Measurements from ENCODE around the gene IL2RA.
A peak's percentile ranks its signal among the peaks of the same experiment; 100 is the strongest.
"Not testable (repeated sequence)": the region's sequence is repeated elsewhere in the genome, so short reads cannot be mapped to it uniquely, and the experiment has no call there.

Gene IL2RA

GRCh38 chr10:6062101-6062771 is at the start of gene IL2RA:
Gene IL2RA, minus strand, starts transcription at chr10:6062367. Its CDS starts 216 bp downstream, at chr10:6062151.
- H3K4me1 Mint-ChIP-seq (ENCODE audit: low read depth) = peaks cover 64% of the 10 kb centered on the region
- H3K27me3 Mint-ChIP-seq = no peaks in the 10 kb centered on the region
- H3K4me3 Mint-ChIP-seq = peak within 1 kb of the TSS; percentile 92
- peak; percentile 88 for DNase-seq
- peak within 1 kb of the TSS; percentile 99 for H3K27ac Mint-ChIP-seq
- H3K9me3 Mint-ChIP-seq = no peaks in the 10 kb centered on the region
- peaks cover 51% of the 10 kb centered on the region for H3K36me3 Mint-ChIP-seq (ENCODE audit: low read depth)

- Mint-ChIP-seq H3K27me3 (no peaks in the 10 kb centered on the region), H3K4me3 (no peak overlapping the region), H3K9me3 (no peaks in the 10 kb centered on the region), H3K27ac (peak overlapping the region; percentile 12), H3K36me3 (ENCODE audit: low read depth) (peaks cover 96% of the 10 kb centered on the region), H3K4me1 (ENCODE audit: low read depth) (peaks cover 46% of the 10 kb centered on the region)
- DNase-seq = no peak
These were observed 48.0 kb upstream of the IL2RA start for GRCh38 chr10:6110136-6110535.

DNA sequence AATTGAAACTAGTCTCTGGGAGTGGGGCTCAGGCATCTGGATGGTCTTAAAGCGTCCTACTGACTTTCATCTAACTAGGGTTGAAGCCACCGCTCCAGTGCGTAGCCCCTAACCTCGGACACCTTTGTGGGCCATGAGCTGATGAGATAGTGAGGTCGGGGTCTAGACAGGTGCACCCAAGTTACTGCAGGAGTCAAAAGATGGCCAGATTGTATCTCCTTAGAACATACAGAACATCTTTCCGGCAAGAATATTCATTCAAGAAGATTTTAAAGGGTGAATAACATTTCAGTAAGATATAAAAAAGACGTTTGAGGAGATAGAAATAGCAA is 47.2 kb upstream of the IL2RA start:
- Mint-ChIP-seq H3K4me3 (no peak overlapping the region), H3K4me1 (ENCODE audit: low read depth) (peaks cover 42% of the 10 kb centered on the region), H3K27me3 (no peaks in the 10 kb centered on the region), H3K9me3 (no peaks in the 10 kb centered on the region), H3K36me3 (ENCODE audit: low read depth) (peaks cover 96% of the 10 kb centered on the region), H3K27ac (peak overlapping the region; percentile 12)
- DNase-seq = no peak

GRCh38 chr10:6108631-6109443 is 46.7 kb upstream of the IL2RA start:
- no peaks in the 10 kb centered on the region for H3K9me3 Mint-ChIP-seq
- no peak for DNase-seq
- H3K4me3 Mint-ChIP-seq = no peak overlapping the region
- peaks cover 96% of the 10 kb centered on the region for H3K36me3 Mint-ChIP-seq (ENCODE audit: low read depth)
- peak overlapping the region; percentile 85 for H3K27ac Mint-ChIP-seq
- H3K4me1 Mint-ChIP-seq (ENCODE audit: low read depth) = peaks cover 41% of the 10 kb centered on the region
- H3K27me3 Mint-ChIP-seq = no peaks in the 10 kb centered on the region

GRCh38 chr10:6108072-6108471 is 45.9 kb upstream of the IL2RA start:
- H3K4me1 Mint-ChIP-seq (ENCODE audit: low read depth) = peaks cover 41% of the 10 kb centered on the region
- DNase-seq = no peak
- H3K36me3 Mint-ChIP-seq (ENCODE audit: low read depth) = peaks cover 96% of the 10 kb centered on the region
- peak overlapping the region; percentile 73 for H3K27ac Mint-ChIP-seq
- H3K9me3 Mint-ChIP-seq = no peaks in the 10 kb centered on the region
- H3K4me3 Mint-ChIP-seq = no peak overlapping the region
- no peaks in the 10 kb centered on the region for H3K27me3 Mint-ChIP-seq

DNA sequence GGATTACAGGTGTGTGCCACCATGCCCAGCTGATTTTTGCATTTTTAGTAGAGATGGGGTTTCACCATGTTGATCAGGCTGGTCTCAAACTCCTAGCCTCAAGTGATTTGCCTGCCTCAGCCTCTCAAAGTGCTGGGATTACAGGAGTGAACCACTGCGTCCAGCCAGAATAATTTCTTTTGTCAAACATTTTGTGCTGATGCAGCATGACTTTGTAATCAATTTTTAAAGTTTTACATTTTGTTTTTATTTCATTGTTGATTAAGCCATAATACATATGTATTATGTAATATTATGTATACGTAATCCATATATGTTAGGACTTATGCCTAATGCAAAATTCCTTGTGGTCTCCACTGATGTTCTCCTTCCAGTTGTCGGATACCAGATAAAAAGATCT is 45.4 kb upstream of the IL2RA start:
- H3K27me3 Mint-ChIP-seq, DNase-seq, H3K4me3 Mint-ChIP-seq, H3K9me3 Mint-ChIP-seq: not testable (repeated sequence)
- Mint-ChIP-seq H3K36me3 (ENCODE audit: low read depth) (peaks cover 96% of the 10 kb centered on the region), H3K27ac (peak overlapping the region; percentile 73), H3K4me1 (ENCODE audit: low read depth) (peaks cover 39% of the 10 kb centered on the region)

DNA sequence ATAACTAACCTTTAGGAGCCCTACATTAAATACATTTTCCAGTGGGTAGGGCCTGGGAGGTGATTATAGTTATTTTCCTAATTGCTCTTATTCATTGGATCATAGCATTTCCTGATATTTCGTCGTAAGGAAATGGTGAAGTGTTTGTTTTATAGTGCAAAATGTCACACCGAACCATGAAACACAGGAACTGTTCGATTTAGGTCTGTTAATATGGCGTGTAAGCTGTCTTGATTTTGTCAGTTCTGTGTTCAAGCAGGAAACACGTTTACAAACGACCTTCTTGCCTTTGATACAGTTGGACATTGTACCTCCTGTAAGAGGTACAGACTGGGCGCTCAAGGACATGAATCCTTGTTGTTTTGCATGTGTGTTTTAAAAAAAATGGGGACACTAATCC is 41.4 kb upstream of the IL2RA start:
- Mint-ChIP-seq H3K27me3 (no peaks in the 10 kb centered on the region), H3K27ac (peak overlapping the region; percentile 48), H3K9me3 (no peaks in the 10 kb centered on the region)

DNA sequence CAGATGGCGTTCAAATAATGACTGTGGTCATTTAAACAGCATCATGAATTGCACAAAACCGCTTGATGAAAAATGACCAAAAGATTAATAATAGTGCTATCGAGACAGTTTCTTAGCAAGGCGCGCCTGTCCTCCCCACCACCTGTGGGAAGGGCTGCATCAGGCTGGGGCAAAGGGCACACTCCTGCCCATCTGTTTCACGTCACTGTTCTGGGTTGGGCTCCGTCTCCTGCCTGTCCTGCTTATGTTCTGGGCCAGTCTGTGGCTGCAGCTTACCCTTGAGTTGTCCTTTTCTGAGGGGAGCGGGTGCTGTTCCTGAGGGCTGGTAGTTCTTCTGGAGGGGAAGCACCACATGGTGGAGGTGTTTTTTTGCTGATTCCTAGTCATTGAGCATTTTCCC is 40.0 kb upstream of the IL2RA start:
- no peaks in the 10 kb centered on the region for H3K27me3 Mint-ChIP-seq
- no peaks in the 10 kb centered on the region for H3K9me3 Mint-ChIP-seq
- no peak for DNase-seq
- peaks cover 93% of the 10 kb centered on the region for H3K36me3 Mint-ChIP-seq (ENCODE audit: low read depth)
- peaks cover 33% of the 10 kb centered on the region for H3K4me1 Mint-ChIP-seq (ENCODE audit: low read depth)
- peak overlapping the region; percentile 87 for H3K27ac Mint-ChIP-seq
- no peak overlapping the region for H3K4me3 Mint-ChIP-seq

More for the DNA sequence above, 41.4 kb upstream of the IL2RA start:
- DNase-seq = no peak
- H3K36me3 Mint-ChIP-seq (ENCODE audit: low read depth) = peaks cover 93% of the 10 kb centered on the region
- H3K4me3 Mint-ChIP-seq = no peak overlapping the region
- peaks cover 31% of the 10 kb centered on the region for H3K4me1 Mint-ChIP-seq (ENCODE audit: low read depth)

- H3K4me1 Mint-ChIP-seq (ENCODE audit: low read depth) = peaks cover 38% of the 10 kb centered on the region
- H3K27ac Mint-ChIP-seq = peak overlapping the region; percentile 22
- no peaks in the 10 kb centered on the region for H3K9me3 Mint-ChIP-seq
- H3K27me3 Mint-ChIP-seq = no peaks in the 10 kb centered on the region
- no peak for DNase-seq
- peaks cover 93% of the 10 kb centered on the region for H3K36me3 Mint-ChIP-seq (ENCODE audit: low read depth)
- no peak overlapping the region for H3K4me3 Mint-ChIP-seq
These were observed 39.0 kb upstream of the IL2RA start for GRCh38 chr10:6101181-6101580.

DNA sequence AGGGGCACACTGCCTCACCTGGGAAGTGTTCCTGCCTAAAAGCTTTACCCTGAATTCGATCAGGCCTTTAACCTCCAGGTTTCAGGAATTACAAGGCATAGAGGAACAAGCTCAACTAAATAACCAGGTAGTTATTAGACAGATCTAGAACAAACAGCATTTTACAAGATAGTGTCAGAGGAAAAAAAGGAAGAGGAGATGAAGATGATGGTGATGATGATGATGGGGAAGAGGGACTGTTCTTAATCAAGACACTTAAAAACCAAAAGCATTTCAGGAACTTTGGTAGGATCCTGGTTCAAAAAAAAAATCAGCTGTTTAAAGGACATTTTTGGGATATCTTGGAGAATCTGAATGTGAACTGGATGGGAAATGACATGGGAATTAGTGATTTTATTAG is 38.2 kb upstream of the IL2RA start:
- Mint-ChIP-seq H3K27me3 (no peaks in the 10 kb centered on the region), H3K36me3 (ENCODE audit: low read depth) (peaks cover 94% of the 10 kb centered on the region), H3K4me1 (ENCODE audit: low read depth) (peaks cover 47% of the 10 kb centered on the region), H3K4me3 (no peak overlapping the region), H3K9me3 (no peaks in the 10 kb centered on the region), H3K27ac (peak overlapping the region; percentile 24)
- DNase-seq = no peak

DNA sequence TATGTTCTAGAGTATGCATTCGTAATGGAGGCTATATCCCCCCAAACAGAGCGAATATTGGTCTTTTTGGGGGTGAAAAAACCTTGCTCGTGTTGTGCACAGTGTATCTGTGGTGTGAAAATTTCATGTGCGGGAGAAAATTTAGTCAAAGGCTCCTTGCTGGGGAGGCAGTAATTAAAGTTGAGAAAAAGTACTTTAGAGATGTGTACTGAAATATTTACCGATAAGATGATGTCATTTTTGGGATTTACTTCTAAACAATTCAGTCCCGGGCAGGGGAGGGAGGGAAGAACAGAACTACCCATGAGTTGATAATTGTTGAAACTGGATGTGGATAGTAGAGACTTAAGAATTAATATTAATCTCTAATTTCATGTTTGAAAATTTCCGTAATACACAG is 36.0 kb upstream of the IL2RA start:
- Mint-ChIP-seq H3K4me1 (ENCODE audit: low read depth) (peaks cover 56% of the 10 kb centered on the region), H3K4me3 (no peak overlapping the region), H3K27me3 (no peaks in the 10 kb centered on the region), H3K36me3 (ENCODE audit: low read depth) (peaks cover 94% of the 10 kb centered on the region), H3K27ac (peak overlapping the region; percentile 9), H3K9me3 (no peaks in the 10 kb centered on the region)
- no peak for DNase-seq

DNA sequence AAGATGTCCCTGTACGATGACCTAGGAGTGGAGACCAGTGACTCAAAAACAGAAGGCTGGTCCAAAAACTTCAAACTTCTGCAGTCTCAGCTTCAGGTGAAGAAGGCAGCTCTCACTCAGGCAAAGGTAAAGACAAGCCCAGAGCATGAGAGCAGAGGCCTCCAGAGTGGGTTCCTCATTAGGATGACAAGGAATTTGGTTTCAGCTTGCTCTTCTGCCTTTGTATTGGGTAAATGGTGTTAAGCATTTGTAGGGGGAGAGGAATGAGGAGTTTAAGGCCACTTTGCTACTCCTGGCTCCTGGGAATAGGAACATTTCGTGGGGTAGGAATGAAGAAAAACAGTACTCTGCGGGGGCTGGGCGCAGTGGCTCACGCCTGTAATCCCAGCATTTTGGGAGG is 34.9 kb upstream of the IL2RA start:
- H3K4me1 Mint-ChIP-seq (ENCODE audit: low read depth) = peaks cover 61% of the 10 kb centered on the region
- no peaks in the 10 kb centered on the region for H3K27me3 Mint-ChIP-seq
- H3K4me3 Mint-ChIP-seq = no peak overlapping the region
- DNase-seq = no peak
- peaks cover 92% of the 10 kb centered on the region for H3K36me3 Mint-ChIP-seq (ENCODE audit: low read depth)
- no peaks in the 10 kb centered on the region for H3K9me3 Mint-ChIP-seq
- H3K27ac Mint-ChIP-seq = peak overlapping the region; percentile 77

GRCh38 chr10:6095810-6096570 is 33.8 kb upstream of the IL2RA start:
- Mint-ChIP-seq H3K36me3 (ENCODE audit: low read depth) (peaks cover 92% of the 10 kb centered on the region), H3K27me3 (no peaks in the 10 kb centered on the region)

DNA sequence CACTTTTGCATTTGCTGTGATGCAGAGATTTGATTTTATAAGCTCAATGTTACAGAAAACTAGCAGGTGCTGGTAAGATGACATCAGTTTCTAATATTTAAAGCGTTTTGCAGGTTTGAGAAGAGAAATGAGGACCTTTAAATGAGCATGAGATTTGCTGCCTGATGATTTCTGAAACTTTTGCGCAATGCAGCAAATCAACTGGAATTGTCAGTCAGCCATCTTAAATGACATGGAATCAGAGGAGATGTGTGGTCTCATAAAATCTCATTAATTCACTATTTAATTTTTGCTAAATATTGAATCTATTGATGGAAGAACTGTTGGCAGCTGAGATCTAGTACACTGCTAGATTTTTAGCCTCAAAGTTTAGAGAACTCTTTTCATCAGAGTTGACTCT is 30.6 kb upstream of the IL2RA start:
- peaks cover 77% of the 10 kb centered on the region for H3K4me1 Mint-ChIP-seq (ENCODE audit: low read depth)
- no peaks in the 10 kb centered on the region for H3K9me3 Mint-ChIP-seq
- no peak for DNase-seq
- H3K4me3 Mint-ChIP-seq = peak overlapping the region; percentile 71
- peak overlapping the region; percentile 77 for H3K27ac Mint-ChIP-seq
- H3K27me3 Mint-ChIP-seq = no peaks in the 10 kb centered on the region
- peaks cover 79% of the 10 kb centered on the region for H3K36me3 Mint-ChIP-seq (ENCODE audit: low read depth)

More at GRCh38 chr10:6095810-6096570, 33.8 kb upstream of the IL2RA start:
- Mint-ChIP-seq H3K27ac (peak overlapping the region; percentile 68), H3K4me1 (ENCODE audit: low read depth) (peaks cover 72% of the 10 kb centered on the region), H3K4me3 (no peak overlapping the region), H3K9me3 (no peaks in the 10 kb centered on the region)
- DNase-seq = no peak
